ENCODE measurements around the gene MSI2. TPM values are rescaled to one million over a fixed set of nuclear protein-coding genes. Genes with fewer than 3 reads are reported as not detected.

MSI2 gene
- total RNA-seq, 1 donor: 23.2 TPM

DNA sequence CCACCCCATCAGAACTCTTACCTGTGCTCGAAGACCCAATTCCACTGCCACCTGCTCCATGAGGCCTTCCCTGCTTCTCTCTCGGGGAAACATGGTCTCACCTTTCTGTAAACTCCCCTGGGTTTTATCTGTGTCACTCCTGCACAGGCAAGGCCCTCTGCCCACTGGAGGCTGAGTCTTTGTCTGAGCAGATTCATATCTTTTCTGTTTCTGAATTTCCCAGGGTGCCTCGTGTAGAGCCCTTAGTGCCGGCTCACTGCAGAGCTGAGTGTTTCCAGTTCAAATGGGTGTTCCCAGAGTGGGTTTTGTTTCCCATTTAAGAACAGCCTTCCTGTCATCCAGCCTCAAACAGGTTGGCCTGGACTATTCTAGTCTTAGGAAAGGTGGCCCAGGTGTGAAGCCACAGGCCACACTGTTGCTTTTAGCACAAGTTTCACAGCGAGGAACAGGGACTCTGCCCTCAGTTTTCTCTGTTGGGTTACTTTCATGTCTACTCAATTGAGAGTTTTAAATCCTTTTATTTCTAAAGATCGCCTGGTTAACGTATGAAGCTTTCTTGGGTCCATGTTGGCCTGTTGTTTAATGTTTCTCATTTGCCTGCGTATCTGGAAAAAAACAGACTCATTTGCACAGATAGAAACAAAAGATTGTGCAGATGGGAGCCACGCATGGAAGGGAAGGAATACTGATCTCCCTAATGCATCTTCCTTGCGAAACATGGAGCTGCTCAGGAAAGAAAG lies 228.7 kb downstream of the MSI2 start:
- Histone ChIP-seq H3K27me3 (ENCODE audit: insufficient read depth, low read length) (no peaks in the 10 kb centered on the region), H3K36me3 (ENCODE audit: insufficient read depth, low read length) (no peaks in the 10 kb centered on the region), H4K20me1 (ENCODE audit: insufficient read depth, low read length) (no peaks in the 10 kb centered on the region), H3K4me3 (ENCODE audit: insufficient read depth, low read length) (no peak overlapping the region), H3K27ac (ENCODE audit: low read depth, low read length) (no peak overlapping the region), H3K4me2 (ENCODE audit: insufficient read depth, low read length) (no peak overlapping the region), H3K79me2 (ENCODE audit: insufficient read depth, low read length) (no peaks in the 10 kb centered on the region), H2AFZ (ENCODE audit: low read length) (no peak overlapping the region), H3K4me1 (ENCODE audit: insufficient read depth, low read length) (peaks cover 26% of the 10 kb centered on the region), H3K9me3 (ENCODE audit: low read depth, low read length) (no peaks in the 10 kb centered on the region)
- no peak for DNase-seq (ENCODE audit: insufficient read length, low spot score, missing footprints)
- TF ChIP-seq, protein P1, sequence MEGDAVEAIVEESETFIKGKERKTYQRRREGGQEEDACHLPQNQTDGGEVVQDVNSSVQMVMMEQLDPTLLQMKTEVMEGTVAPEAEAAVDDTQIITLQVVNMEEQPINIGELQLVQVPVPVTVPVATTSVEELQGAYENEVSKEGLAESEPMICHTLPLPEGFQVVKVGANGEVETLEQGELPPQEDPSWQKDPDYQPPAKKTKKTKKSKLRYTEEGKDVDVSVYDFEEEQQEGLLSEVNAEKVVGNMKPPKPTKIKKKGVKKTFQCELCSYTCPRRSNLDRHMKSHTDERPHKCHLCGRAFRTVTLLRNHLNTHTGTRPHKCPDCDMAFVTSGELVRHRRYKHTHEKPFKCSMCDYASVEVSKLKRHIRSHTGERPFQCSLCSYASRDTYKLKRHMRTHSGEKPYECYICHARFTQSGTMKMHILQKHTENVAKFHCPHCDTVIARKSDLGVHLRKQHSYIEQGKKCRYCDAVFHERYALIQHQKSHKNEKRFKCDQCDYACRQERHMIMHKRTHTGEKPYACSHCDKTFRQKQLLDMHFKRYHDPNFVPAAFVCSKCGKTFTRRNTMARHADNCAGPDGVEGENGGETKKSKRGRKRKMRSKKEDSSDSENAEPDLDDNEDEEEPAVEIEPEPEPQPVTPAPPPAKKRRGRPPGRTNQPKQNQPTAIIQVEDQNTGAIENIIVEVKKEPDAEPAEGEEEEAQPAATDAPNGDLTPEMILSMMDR (IDR thresholded peaks at IDR 0.05; ENCODE audit: extremely low read depth, low read depth, low read length): no peak

DNA sequence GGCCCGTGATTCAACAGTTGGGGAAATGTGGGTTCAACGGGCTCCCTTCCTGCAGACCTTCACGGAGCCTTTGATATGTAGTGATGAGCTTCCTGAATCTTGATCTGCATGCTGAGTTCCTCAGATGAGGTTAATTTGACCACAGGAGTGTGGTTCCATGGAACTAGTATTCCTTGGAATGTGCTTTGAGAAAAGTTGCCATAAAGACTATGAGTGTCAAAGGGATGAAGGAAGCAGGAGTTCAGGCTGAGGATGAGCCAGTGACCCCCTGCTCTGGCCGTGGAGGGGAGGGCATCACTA lies 229.2 kb downstream of the MSI2 start:
- Histone ChIP-seq H3K9me3 (ENCODE audit: low read depth, low read length) (no peaks in the 10 kb centered on the region), H3K4me2 (ENCODE audit: insufficient read depth, low read length) (no peak overlapping the region), H3K4me3 (ENCODE audit: insufficient read depth, low read length) (no peak overlapping the region), H2AFZ (ENCODE audit: low read length) (no peak overlapping the region), H3K79me2 (ENCODE audit: insufficient read depth, low read length) (no peaks in the 10 kb centered on the region), H3K4me1 (ENCODE audit: insufficient read depth, low read length) (peaks cover 25% of the 10 kb centered on the region), H4K20me1 (ENCODE audit: insufficient read depth, low read length) (no peaks in the 10 kb centered on the region), H3K27me3 (ENCODE audit: insufficient read depth, low read length) (no peaks in the 10 kb centered on the region), H3K36me3 (ENCODE audit: insufficient read depth, low read length) (no peaks in the 10 kb centered on the region), H3K27ac (ENCODE audit: low read depth, low read length) (no peak overlapping the region)
- DNase-seq (ENCODE audit: insufficient read length, low spot score, missing footprints): no peak
- TF ChIP-seq, protein P1 (IDR thresholded peaks at IDR 0.05; ENCODE audit: extremely low read depth, low read depth, low read length): no peak

DNA sequence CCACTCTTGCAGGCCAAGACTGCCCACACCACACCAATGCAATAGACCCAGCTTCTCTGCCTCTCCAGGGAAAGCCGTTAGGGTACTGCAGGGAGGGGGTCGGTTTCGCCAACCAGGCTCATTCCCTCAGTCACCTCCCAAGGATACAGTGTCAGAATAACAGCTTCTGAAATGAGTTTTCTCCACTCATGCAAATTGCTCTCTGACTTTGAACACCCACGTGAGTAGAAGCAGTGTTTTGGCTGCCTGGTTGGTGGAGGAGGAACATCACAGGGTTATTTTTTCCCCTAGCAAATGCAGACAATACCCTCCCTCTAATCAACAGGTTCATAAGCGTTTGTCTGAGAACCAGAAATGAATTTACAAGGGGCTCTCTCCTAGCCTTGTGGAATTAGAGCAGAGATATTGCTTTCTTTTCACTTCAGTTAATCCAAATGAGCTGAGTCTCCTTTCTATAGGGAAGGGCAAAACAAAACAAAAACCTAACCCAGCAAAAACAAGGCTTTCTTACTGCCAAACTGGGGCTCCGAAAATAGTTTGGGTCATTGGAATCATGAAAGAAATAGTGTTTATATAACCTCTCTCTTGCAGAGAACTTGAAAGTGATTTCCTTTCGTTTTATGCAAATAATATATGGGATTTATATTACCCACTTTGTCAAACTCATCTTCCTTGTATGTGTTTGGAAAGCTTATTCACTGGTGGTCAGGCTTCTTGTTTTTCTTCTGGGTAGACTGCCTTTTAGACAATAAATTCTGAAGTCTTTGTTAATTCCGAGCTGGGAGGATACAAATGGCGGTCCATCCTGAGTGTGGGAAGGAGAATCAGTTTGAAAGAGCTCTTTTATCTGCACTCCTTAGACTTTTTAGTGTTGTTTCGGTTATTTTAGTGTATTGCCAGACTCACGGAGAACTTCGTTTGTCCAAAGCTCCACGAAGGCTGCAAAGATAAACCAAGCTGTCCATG lies 229.9 kb downstream of the MSI2 start:
- Histone ChIP-seq H3K9me3 (ENCODE audit: low read depth, low read length) (no peaks in the 10 kb centered on the region), H2AFZ (ENCODE audit: low read length) (peak overlapping the region; percentile 74), H3K27ac (ENCODE audit: low read depth, low read length) (no peak overlapping the region), H3K4me3 (ENCODE audit: insufficient read depth, low read length) (peak overlapping the region; percentile 30), H3K79me2 (ENCODE audit: insufficient read depth, low read length) (no peaks in the 10 kb centered on the region), H3K4me2 (ENCODE audit: insufficient read depth, low read length) (peak overlapping the region; percentile 48), H4K20me1 (ENCODE audit: insufficient read depth, low read length) (no peaks in the 10 kb centered on the region), H3K27me3 (ENCODE audit: insufficient read depth, low read length) (no peaks in the 10 kb centered on the region), H3K4me1 (ENCODE audit: insufficient read depth, low read length) (peaks cover 18% of the 10 kb centered on the region), H3K36me3 (ENCODE audit: insufficient read depth, low read length) (no peaks in the 10 kb centered on the region)
- TF ChIP-seq, protein P1 (IDR thresholded peaks at IDR 0.05; ENCODE audit: extremely low read depth, low read depth, low read length): no peak
- DNase-seq (ENCODE audit: insufficient read length, low spot score, missing footprints): no peak

DNA sequence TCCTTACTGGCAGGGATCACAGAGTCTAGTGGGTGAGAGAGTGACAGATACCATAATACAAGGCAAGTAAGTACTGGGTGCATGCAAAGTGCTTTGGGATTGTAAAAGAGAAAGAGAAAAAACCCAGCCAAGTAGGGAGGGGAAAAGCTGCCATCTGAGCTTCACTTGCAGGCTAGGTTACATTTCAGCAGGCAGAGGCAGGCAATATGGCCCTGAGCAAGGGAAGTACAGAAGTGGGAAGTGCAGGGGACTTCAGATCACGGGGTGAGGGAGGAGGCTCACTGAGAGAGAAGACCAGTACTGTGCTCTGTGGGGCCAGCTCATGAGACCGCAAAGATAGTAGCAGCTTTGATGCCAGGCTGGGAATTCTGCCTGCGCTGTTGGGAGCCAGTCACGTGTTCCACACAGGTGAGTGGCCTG lies 230.6 kb downstream of the MSI2 start:
- DNase-seq (ENCODE audit: insufficient read length, low spot score, missing footprints): no peak
- Histone ChIP-seq H3K4me2 (ENCODE audit: insufficient read depth, low read length) (peak overlapping the region; percentile 48), H3K4me1 (ENCODE audit: insufficient read depth, low read length) (peaks cover 13% of the 10 kb centered on the region), H3K36me3 (ENCODE audit: insufficient read depth, low read length) (no peaks in the 10 kb centered on the region), H3K9me3 (ENCODE audit: low read depth, low read length) (no peaks in the 10 kb centered on the region), H4K20me1 (ENCODE audit: insufficient read depth, low read length) (no peaks in the 10 kb centered on the region), H3K27ac (ENCODE audit: low read depth, low read length) (no peak overlapping the region), H3K4me3 (ENCODE audit: insufficient read depth, low read length) (no peak overlapping the region), H3K27me3 (ENCODE audit: insufficient read depth, low read length) (no peaks in the 10 kb centered on the region), H2AFZ (ENCODE audit: low read length) (peak overlapping the region; percentile 74), H3K79me2 (ENCODE audit: insufficient read depth, low read length) (no peaks in the 10 kb centered on the region)
- TF ChIP-seq, protein P1 (IDR thresholded peaks at IDR 0.05; ENCODE audit: extremely low read depth, low read depth, low read length): no peak
